ENCODE measurements around the gene DDR2. TPM values are rescaled to one million over a fixed set of nuclear protein-coding genes. Genes with fewer than 3 reads are reported as not detected.
"Not testable (repeated sequence)": the region's sequence is repeated elsewhere in the genome, so short reads cannot be mapped to it uniquely, and the experiment has no call there.

Gene DDR2
- total RNA-seq, 2 experiments from 2014 or later: 0.02 to 0.35 TPM

GRCh38 chr1:162710780-162711465 lies 78.7 kb downstream of the DDR2 start:
- H3K4me3 Mint-ChIP-seq: no peak overlapping the region
- H3K9me3 Mint-ChIP-seq: no peaks in the 10 kb centered on the region
- ChIA-PET CTCF (interaction anchor here (0.6 kb wide), 1 partner anchor 312 kb away, joined by 3 read pairs; no protein-coding TSS in a partner anchor), POLR2A (no interaction called here)
- peaks cover 2% of the 10 kb centered on the region for H3K27me3 Mint-ChIP-seq
- H3K4me1 Mint-ChIP-seq: no peaks in the 10 kb centered on the region
- no peak overlapping the region for H3K27ac Mint-ChIP-seq
- DNase-seq: no peak
- H3K36me3 Mint-ChIP-seq (ENCODE audit: low read depth): no peaks in the 10 kb centered on the region

DNA sequence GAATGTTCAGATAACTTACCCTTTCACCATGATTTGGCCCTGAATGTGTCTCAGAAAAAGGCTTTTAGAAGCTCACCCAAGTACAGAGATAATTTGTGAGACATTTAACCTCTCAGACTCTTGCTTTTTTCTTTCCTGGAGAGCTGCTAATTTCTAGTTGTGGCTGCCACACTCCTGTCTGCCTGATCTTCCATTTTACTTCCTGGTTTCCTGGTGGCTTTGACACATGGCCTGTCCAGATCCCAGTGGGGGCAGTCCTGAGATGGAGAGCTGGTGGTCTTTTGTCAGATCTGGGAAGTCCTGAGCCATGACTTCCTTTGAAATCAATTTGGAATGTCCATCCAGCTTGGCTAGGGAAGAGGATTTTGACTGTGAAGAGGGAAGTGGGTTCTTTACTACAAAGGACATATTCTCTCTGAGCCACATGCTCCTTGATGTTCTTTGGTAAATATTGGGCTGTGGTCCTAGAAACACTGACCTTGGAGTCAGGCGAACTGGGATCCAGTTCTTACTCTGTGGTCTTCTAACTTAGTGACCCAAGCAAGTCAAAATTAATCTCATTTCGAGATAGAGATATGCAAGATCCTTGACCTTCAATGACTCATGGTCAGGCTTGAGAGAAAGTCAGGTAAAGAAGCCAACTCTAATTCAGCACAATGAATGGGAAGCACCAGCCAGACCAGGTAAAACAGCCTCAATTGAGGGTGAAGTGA lies 80.2 kb downstream of the DDR2 start:
- Mint-ChIP-seq H3K4me3 (no peak overlapping the region), H3K9me3 (no peaks in the 10 kb centered on the region), H3K27me3 (peaks cover 2% of the 10 kb centered on the region), H3K27ac (no peak overlapping the region), H3K4me1 (no peaks in the 10 kb centered on the region), H3K36me3 (ENCODE audit: low read depth) (no peaks in the 10 kb centered on the region)
- ChIA-PET CTCF (no interaction called here), POLR2A (no interaction called here)
- no peak for DNase-seq

DNA sequence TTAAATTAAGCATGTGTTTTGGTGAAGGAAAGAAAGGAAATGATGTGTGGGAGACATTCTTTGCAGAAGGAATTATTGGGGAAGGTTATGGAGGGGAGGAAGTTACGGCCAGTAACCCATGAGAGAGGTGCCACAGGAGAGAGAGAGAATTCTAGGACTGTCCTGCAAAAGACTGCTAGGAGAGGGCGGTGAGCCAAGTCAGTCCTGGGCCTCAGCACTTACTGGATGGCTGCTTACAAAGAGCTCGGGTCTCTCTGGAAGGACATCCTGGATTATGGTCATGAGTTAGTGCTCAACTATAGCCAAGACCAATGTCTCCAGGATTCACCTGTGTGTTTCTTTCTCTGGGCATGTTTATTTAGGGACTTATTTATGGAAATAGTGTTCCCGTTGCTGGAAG lies 83.9 kb downstream of the DDR2 start:
- DNase-seq: no peak
- H3K27ac Mint-ChIP-seq: no peak overlapping the region
- no peaks in the 10 kb centered on the region for H3K9me3 Mint-ChIP-seq
- no peak overlapping the region for H3K4me3 Mint-ChIP-seq
- no peaks in the 10 kb centered on the region for H3K4me1 Mint-ChIP-seq
- H3K36me3 Mint-ChIP-seq (ENCODE audit: low read depth): no peaks in the 10 kb centered on the region
- ChIA-PET CTCF (interaction anchor here (0.6 kb wide), 1 partner anchor 60 kb away, joined by 3 read pairs; no protein-coding TSS in a partner anchor), POLR2A (no interaction called here)
- peaks cover 8% of the 10 kb centered on the region for H3K27me3 Mint-ChIP-seq

GRCh38 chr1:162716552-162716951 lies 84.3 kb downstream of the DDR2 start:
- POLR2A ChIA-PET: no interaction called here
- H3K27me3 Mint-ChIP-seq: peaks cover 8% of the 10 kb centered on the region
- no peaks in the 10 kb centered on the region for H3K9me3 Mint-ChIP-seq
- no peaks in the 10 kb centered on the region for H3K4me1 Mint-ChIP-seq
- CTCF ChIA-PET: interaction anchor here (0.6 kb wide), 1 partner anchor 60 kb away, joined by 3 read pairs; no protein-coding TSS in a partner anchor
- DNase-seq: no peak
- H3K4me3 Mint-ChIP-seq: no peak overlapping the region
- no peak overlapping the region for H3K27ac Mint-ChIP-seq
- no peaks in the 10 kb centered on the region for H3K36me3 Mint-ChIP-seq (ENCODE audit: low read depth)

DNA sequence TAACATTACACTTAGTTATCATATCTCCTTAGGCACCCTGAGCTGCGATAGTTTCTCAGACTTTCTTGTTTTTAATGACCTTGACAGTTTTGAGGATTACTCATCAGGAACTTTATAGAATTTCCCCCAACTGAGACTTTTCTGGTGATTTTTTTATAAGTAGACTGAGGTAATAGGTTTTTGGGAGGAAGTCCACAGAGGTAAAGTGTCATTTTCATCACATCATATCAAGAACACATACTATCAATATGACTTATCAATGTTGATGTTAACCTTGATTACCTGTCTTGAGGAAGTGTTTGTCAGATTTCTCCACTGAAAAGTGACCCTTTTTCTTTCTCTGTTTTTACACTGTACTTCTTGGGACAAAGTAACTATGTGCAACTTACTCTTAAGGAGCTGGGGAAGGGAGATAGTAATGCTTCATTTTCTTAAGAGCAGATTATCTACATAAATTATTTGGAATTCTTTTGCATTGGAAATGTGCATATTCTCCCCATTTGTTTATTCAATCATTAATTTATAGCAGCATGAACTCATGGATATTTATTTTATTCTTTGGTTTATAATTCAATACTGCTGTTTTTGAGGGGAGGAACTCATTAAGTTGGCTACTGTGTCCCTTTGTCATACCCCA lies 85.4 kb downstream of the DDR2 start:
- ChIA-PET POLR2A (no interaction called here), CTCF (no interaction called here)
- H3K4me3 Mint-ChIP-seq: no peak overlapping the region
- no peaks in the 10 kb centered on the region for H3K36me3 Mint-ChIP-seq (ENCODE audit: low read depth)
- H3K27me3 Mint-ChIP-seq: peaks cover 8% of the 10 kb centered on the region
- no peak for DNase-seq
- no peaks in the 10 kb centered on the region for H3K4me1 Mint-ChIP-seq
- no peaks in the 10 kb centered on the region for H3K9me3 Mint-ChIP-seq
- no peak overlapping the region for H3K27ac Mint-ChIP-seq

DNA sequence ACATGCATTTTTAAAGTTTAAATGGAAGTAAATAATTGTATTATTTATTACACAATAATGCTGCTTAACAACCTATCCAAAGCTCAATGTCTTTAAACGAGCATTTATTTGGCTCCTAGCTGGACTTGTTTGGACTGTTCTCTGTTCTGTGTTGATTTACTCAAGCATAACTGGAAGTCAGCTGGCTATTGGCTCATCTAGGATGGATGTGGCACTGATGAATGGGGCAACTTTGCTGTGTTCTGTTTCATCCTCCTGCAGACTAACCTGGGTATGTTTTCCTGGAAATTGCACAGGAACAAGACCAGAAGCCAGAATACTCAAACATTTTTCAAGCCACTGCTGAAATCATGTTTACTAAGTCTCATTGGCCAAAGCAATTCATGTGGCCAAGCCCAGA lies 87.4 kb downstream of the DDR2 start:
- POLR2A ChIA-PET: no interaction called here
- no peak for DNase-seq
- CTCF ChIA-PET: no interaction called here
- Mint-ChIP-seq H3K4me3 (no peak overlapping the region), H3K27me3 (peaks cover 8% of the 10 kb centered on the region), H3K4me1 (no peaks in the 10 kb centered on the region), H3K36me3 (ENCODE audit: low read depth) (no peaks in the 10 kb centered on the region), H3K9me3 (no peaks in the 10 kb centered on the region), H3K27ac (no peak overlapping the region)

GRCh38 chr1:162720996-162721395 lies 88.7 kb downstream of the DDR2 start:
- CTCF ChIA-PET: no interaction called here
- H3K4me1 Mint-ChIP-seq: no peaks in the 10 kb centered on the region
- DNase-seq: no peak
- H3K4me3 Mint-ChIP-seq: no peak overlapping the region
- H3K36me3 Mint-ChIP-seq (ENCODE audit: low read depth): no peaks in the 10 kb centered on the region
- POLR2A ChIA-PET: no interaction called here
- H3K27me3 Mint-ChIP-seq: peaks cover 6% of the 10 kb centered on the region
- H3K27ac Mint-ChIP-seq: no peak overlapping the region
- no peaks in the 10 kb centered on the region for H3K9me3 Mint-ChIP-seq

DNA sequence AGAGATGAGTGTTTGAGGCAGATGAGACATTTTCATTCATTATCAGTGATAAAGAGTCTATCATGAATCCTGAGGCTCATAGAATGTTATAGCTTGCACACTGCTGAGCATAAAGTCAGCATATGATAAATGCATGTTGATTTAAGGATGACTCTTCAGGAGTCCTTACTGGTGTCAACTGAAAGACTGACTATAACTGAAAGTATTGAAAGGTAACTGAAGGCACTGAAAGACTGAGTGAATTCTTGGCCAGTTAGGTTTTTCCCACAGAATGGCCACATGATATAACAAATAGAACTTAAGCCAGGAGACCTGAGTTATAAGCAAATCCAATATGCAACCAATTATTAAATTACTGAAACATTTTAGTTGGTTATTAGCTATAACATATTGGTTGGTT lies 89.2 kb downstream of the DDR2 start:
- Mint-ChIP-seq H3K27ac (no peak overlapping the region), H3K4me1 (no peaks in the 10 kb centered on the region), H3K27me3 (peaks cover 6% of the 10 kb centered on the region), H3K36me3 (ENCODE audit: low read depth) (no peaks in the 10 kb centered on the region), H3K9me3 (no peaks in the 10 kb centered on the region), H3K4me3 (no peak overlapping the region)
- ChIA-PET CTCF (no interaction called here), POLR2A (no interaction called here)
- DNase-seq: no peak

- Mint-ChIP-seq H3K9me3 (no peaks in the 10 kb centered on the region), H3K4me1 (no peaks in the 10 kb centered on the region), H3K27me3 (peaks cover 6% of the 10 kb centered on the region), H3K27ac (no peak overlapping the region), H3K4me3 (no peak overlapping the region), H3K36me3 (ENCODE audit: low read depth) (no peaks in the 10 kb centered on the region)
- no peak for DNase-seq
- ChIA-PET CTCF (interaction anchor here (0.6 kb wide), 1 partner anchor 317 kb away, joined by 3 read pairs; no protein-coding TSS in a partner anchor), POLR2A (no interaction called here)
Observed at GRCh38 chr1:162722036-162722435, 89.8 kb downstream of the DDR2 start.

DNA sequence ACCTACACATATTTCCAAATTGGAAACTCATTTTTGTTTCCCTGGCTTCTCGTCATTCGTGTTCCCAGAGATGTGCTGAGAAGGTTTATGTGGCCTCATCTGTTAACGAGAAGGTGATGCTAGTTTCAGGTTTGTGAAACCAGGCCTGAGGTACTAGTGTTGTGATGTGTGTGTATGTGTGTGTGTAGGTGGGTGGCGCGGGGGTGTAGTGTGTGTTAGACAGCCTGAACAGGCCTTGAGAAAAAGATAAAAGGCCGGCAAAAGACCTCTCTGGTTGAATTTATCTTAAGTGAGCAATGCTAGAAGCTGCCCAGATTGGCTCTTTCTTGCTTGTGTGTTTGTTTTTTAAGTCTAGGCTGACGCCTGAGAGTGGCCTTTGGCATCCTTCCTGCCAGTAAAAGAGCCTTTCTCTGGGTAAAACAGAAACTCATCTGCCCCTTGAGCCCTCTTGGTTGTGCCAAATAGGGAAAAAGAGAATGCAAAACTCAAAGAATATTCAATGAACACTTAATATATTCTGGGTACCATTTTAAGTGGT lies 92.4 kb downstream of the DDR2 start:
- CTCF ChIA-PET: no interaction called here
- Mint-ChIP-seq H3K27me3 (peaks cover 6% of the 10 kb centered on the region), H3K27ac (no peak overlapping the region), H3K9me3 (no peaks in the 10 kb centered on the region), H3K4me1 (no peaks in the 10 kb centered on the region), H3K36me3 (ENCODE audit: low read depth) (no peaks in the 10 kb centered on the region), H3K4me3 (no peak overlapping the region)
- POLR2A ChIA-PET: no interaction called here
- no peak for DNase-seq

- no peaks in the 10 kb centered on the region for H3K4me1 Mint-ChIP-seq
- H3K4me3 Mint-ChIP-seq: no peak overlapping the region
- no peaks in the 10 kb centered on the region for H3K9me3 Mint-ChIP-seq
- DNase-seq: no peak
- H3K36me3 Mint-ChIP-seq (ENCODE audit: low read depth): no peaks in the 10 kb centered on the region
- ChIA-PET CTCF (no interaction called here), POLR2A (no interaction called here)
- no peaks in the 10 kb centered on the region for H3K27me3 Mint-ChIP-seq
- no peak overlapping the region for H3K27ac Mint-ChIP-seq
Observed at GRCh38 chr1:162725301-162725837, 93.1 kb downstream of the DDR2 start.

- no peak for DNase-seq
- H3K36me3 Mint-ChIP-seq (ENCODE audit: low read depth): no peaks in the 10 kb centered on the region
- H3K9me3 Mint-ChIP-seq: no peaks in the 10 kb centered on the region
- H3K27me3 Mint-ChIP-seq: no peaks in the 10 kb centered on the region
- no peak overlapping the region for H3K4me3 Mint-ChIP-seq
- CTCF ChIA-PET: no interaction called here
- H3K4me1 Mint-ChIP-seq: no peaks in the 10 kb centered on the region
- POLR2A ChIA-PET: no interaction called here
- H3K27ac Mint-ChIP-seq: no peak overlapping the region
Observed at GRCh38 chr1:162726555-162726954, 94.3 kb downstream of the DDR2 start.

DNA sequence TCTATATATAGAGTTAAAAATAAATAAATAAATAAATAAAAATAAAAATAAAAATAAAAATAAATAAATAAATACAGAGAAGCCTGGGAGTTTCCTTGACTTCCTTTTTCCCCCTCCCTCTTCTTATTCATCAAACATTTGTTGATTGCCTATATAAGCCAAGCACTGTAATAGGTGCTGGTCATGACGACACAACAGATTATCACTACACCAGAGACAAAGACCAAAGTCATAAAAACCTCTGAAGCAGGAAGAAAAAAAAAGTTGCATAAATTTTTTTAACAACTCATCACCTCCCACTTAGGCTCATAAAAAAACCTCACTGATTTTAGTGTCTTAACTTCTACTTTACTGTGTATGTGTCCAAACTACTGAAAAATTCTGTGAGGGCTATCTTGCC lies 95.2 kb downstream of the DDR2 start:
- H3K4me1 Mint-ChIP-seq; H3K27ac Mint-ChIP-seq; POLR2A ChIA-PET; CTCF ChIA-PET; H3K4me3 Mint-ChIP-seq; H3K36me3 Mint-ChIP-seq (ENCODE audit: low read depth); DNase-seq; H3K27me3 Mint-ChIP-seq; H3K9me3 Mint-ChIP-seq: not testable (repeated sequence)
